ENCODE measurements around the gene GGPS1.
"Not testable (repeated sequence)": the region's sequence is repeated elsewhere in the genome, so short reads cannot be mapped to it uniquely, and the experiment has no call there.

The GGPS1 gene

GRCh38 chr1:235307158-235308124 lies 20.9 kb upstream of the GGPS1 start:
- no peak for DNase-seq

DNA sequence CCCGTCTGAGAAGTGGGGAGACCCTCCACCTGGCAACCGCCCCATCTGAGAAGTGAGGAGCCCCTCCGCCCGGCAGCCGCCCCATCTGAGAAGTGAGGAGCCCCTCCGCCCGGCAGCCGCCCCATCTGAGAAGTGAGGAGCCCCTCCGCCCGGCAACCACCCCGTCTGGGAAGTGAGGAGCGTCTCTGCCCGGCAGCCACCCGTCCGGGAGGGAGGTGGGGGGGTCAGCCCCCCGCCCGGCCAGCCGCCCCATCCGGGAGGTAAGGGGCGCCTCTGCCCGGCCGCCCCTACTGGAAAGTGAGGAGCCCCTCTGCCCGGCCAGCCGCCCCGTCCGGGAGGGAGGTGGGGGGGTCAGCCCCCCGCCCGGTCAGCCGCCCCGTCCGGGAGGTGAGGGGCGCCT lies 19.2 kb upstream of the GGPS1 start:
- not testable (repeated sequence) for DNase-seq

GRCh38 chr1:235313262-235313661 lies 15.1 kb upstream of the GGPS1 start:
- no peak for DNase-seq

GRCh38 chr1:235313931-235314678 lies 14.3 kb upstream of the GGPS1 start:
- no peak for DNase-seq

- no peak for DNase-seq
Observed at GRCh38 chr1:235315173-235315572, 13.2 kb upstream of the GGPS1 start.

DNA sequence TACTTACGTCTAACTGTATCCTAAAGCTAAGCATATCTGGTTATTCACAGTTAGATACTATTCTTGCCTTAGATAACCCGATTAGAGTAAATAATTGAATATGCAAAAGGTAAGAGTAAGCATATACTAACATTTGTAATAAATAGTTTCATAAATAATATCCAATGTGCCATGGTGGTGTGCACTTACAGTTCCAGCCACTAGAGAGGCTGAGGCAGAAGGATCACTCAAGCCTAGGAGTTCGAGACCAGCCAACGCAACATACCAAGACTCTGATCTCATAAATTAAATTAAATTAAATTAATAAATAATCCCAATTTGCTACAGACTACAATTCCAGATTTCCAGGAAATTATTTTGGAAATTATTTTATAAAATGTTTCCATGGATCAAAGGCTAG lies 12.6 kb upstream of the GGPS1 start:
- no peak for DNase-seq

DNA sequence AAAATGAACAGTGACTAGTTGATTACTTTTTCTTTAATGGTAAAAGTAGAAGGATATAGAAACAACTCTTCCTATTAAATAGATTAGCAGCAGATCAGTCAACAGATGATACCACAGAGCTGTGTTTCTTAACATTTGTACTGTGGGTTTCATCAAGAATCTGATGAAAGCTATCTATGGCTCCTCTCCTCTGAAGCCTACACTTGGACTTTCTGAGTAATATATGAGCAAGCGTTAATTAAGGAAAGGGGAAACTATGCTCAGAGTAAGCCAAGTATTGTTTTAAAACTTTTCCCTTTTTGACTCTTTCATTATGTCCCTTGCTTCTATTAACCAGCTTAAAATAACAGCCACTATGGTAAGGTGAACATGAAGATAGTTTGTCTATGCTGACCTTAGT lies 11.2 kb upstream of the GGPS1 start:
- no peak for DNase-seq

- DNase-seq: no peak
Observed at GRCh38 chr1:235319255-235319654, 9.1 kb upstream of the GGPS1 start.

DNA sequence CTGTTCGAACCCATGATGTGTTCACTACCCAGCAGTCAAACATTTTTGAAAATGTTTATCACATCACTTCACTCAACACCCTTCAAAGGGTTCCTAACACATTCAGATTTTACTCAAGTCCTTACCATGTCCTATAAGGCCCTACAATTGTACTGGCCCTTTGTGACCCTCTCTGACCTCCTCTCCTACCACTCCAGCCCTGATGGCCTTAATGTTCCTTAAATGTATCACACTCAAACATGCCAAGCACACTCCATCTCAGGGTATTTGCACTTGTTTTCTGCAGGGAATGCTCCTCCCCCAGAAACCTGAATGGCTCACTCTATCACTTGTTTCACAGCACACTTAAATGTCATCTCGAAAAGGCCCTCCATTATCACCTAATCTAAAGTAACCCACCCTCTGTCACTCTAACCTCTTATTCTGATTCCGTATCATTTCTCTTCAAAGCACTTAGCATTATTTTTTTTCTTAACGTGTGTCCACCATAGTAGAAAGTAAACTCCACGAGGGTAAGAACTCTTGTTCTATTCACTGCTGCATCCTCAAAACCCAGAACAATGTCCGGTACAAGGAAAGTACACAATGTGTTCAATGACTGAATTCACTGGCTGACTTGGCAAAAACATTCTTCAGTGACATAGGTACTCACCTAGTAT lies 7.7 kb upstream of the GGPS1 start:
- no peak for DNase-seq

DNA sequence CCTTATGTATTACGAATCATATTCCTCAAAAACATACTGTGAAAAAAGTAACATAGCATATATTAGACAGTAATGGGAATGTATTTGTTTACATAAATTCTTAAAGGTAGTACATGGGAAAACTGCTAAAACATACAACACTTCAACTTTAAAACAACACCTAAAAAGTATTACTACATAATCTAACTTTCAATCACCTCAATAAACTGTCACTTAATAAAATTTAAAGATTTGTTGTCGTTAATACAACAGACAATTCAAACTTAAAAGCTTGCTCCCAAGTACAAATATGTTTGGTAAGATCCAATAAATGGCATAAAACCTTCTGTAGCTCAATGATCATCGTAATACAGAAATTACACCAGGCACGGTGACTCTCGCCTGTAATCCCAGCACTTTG lies 4.1 kb upstream of the GGPS1 start:
- no peak for DNase-seq

DNA sequence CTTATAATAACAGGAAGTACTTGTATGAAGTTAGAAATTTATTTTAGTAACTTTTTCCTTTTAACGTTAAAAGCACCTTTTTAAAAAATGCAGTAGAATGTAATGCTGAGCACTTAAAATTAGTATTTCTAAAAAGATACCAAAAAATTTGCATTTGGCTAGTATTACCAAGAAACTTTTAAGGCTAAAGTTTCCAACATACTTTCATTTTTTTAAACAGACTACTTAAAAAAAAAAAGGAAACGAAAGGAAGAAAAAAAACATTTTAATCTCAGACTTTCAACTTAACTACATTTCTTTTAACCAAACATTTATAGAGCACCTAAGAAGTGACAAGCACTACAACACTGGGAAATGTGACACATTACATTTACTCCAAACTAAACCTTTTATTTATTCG lies 3.2 kb upstream of the GGPS1 start:
- DNase-seq: no peak

DNA sequence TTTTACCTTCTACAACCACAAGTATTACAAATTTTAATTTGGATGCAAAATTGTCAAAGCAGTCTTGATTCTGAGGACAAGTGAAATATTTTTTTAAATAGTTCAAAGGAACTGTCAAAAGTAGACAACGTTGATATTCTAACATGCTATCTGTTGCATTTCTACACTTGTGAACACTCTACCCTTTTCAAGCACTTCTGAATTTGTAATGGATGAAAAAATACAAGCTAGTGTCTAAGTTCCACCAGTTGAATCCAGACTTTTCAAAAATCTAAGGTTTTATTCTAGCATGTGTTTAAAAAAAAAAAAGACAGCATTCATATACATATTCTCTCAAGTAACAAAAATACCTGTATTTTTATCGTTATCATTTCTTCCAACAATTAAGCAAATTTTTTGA lies 2.5 kb upstream of the GGPS1 start:
- no peak for DNase-seq

DNA sequence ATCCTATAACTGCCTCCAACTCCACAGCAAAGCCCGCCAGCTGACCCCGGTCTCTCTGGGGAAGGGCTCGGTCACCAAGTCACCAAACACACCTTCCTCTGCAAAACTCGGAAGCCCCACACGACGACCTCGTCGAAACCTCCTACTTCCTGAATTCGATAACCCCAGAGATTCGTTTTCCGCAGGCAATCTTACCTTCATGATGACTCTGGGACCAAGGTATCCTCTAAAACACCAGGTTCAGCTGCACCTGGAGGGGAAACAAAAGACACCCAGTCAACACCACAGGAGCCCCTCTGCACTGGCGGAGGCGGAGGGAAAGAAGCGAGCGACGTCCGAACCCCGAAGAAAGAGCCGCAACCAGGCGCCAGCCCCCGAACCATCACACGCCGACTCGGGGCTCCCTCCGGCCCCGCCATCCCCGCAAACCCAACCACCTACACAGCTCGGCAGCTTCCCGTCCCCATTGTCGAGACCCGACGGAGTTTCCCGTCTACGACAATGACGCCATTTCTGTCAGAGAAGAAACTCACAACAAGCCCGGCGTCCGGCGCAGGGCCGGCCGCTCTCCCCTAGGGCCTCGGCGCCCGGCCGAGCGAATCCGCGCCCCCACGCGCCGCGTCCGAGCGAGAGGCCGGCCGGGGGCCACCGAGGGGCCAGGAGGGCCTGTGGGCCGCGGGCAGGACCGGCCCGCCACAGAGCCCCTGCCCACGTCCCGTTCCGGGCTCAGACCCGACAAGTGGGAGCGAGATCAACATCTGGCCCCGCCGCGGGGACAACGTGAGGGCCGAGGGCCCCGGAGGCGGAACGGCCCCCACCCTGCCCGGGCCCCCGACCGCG lies 1.4 kb upstream of the GGPS1 start:
- peak; percentile 61 for DNase-seq

GRCh38 chr1:235327559-235328270 lies 655 bp upstream of the GGPS1 start, which contains the start of gene ARID4B:
TSS of gene ARID4B (minus strand) at chr1:235328179. CDS start at chr1:235326919, 1,260 bp downstream.
- no peak for DNase-seq

GRCh38 chr1:235329139-235329902 lies 951 bp downstream of the GGPS1 start:
- peak; percentile 52 for DNase-seq

- no peak for DNase-seq
Observed at GRCh38 chr1:235330918-235331285, 2.5 kb downstream of the GGPS1 start.

DNA sequence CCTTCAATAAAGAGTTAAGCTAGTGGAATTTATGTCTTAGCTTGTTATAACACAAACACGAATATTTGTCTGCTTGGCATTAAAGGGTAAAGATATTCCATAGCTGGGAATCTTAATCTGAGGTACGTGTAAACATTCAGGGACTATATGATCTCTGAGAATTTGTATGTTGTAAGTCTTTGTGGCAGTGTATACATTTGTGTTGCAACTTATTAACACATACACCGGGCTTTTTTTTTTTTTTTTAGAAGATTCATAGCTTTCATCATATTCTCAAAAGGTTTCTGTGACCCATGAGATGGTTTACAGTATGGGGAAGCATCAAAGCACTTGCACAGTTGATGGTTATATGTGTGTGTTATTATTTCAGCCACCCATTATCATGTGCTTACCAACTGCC lies 3.0 kb downstream of the GGPS1 start:
- DNase-seq: no peak

GRCh38 chr1:235336903-235337302 lies 8.5 kb downstream of the GGPS1 start:
- no peak for DNase-seq

DNA sequence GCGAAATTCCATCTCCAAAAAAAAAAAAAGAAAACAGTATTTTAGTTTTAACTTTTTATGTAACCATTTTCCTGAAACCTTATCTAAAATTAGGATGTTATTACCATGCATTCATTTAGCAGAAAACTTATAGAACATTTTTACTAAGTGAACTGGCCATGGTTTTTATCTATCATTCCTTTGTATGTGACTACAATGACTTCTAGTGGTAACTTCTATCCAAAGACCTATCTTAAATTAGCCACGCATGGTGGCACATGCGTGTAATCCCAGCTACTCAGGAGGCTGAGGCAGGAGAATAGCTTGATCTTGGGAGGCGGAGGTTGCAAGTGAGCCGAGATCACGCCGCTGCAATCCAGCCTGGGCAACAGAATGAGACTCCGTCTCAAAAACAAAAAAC lies 11.4 kb downstream of the GGPS1 start:
- DNase-seq: no peak

- DNase-seq: no peak
Observed at GRCh38 chr1:235341334-235341733, 13.0 kb downstream of the GGPS1 start.

DNA sequence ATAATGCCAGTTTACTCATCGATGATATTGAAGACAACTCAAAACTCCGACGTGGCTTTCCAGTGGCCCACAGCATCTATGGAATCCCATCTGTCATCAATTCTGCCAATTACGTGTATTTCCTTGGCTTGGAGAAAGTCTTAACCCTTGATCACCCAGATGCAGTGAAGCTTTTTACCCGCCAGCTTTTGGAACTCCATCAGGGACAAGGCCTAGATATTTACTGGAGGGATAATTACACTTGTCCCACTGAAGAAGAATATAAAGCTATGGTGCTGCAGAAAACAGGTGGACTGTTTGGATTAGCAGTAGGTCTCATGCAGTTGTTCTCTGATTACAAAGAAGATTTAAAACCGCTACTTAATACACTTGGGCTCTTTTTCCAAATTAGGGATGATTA lies 13.7 kb downstream of the GGPS1 start:
- no peak for DNase-seq
